ENCODE data around the gene SIRPA.

SIRPA gene

GRCh38 chr20:1934721-1935573, 39.7 kb downstream of the SIRPA start:
- DNase-seq, result no peak

- DNase-seq, result no peak
Measured at GRCh38 chr20:1935696-1936366, 40.6 kb downstream of the SIRPA start.

GRCh38 chr20:1937316-1937976, 42.2 kb downstream of the SIRPA start:
- DNase-seq, result no peak

GRCh38 chr20:1938464-1939269, 43.5 kb downstream of the SIRPA start:
- no peak for DNase-seq

- DNase-seq, result no peak
Measured at GRCh38 chr20:1939270-1939595, 44.0 kb downstream of the SIRPA start.

GRCh38 chr20:1940581-1940980, 45.4 kb downstream of the SIRPA start:
- no peak for DNase-seq

- DNase-seq, result no peak
Measured at GRCh38 chr20:1941226-1941625, 46.0 kb downstream of the SIRPA start.

GRCh38 chr20:1942061-1942460, 46.9 kb downstream of the SIRPA start:
- DNase-seq, result no peak

GRCh38 chr20:1942486-1943274, 47.5 kb downstream of the SIRPA start:
- no peak for DNase-seq

GRCh38 chr20:1943275-1944002, 48.2 kb downstream of the SIRPA start:
- no peak for DNase-seq

GRCh38 chr20:1944345-1945091, 49.3 kb downstream of the SIRPA start:
- no peak for DNase-seq

GRCh38 chr20:1945134-1945618, 50.0 kb downstream of the SIRPA start:
- DNase-seq, result no peak

GRCh38 chr20:1945660-1946059, 50.5 kb downstream of the SIRPA start:
- DNase-seq, result no peak

DNA sequence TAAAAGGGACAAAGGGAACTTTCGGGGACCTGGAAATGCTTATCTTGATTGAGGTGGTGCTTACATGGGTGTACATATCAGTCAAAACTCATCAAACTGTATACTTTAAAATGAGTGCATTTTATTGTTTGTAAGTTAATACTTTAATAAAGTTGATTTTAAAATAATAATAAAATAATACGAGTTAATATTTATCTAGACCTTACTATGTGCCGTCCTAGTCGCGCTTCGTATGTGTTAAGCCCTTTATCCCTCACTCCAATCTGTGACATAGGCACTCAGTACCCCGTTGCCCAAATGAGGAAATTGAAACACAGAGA, 51.2 kb downstream of the SIRPA start:
- no peak for DNase-seq

DNA sequence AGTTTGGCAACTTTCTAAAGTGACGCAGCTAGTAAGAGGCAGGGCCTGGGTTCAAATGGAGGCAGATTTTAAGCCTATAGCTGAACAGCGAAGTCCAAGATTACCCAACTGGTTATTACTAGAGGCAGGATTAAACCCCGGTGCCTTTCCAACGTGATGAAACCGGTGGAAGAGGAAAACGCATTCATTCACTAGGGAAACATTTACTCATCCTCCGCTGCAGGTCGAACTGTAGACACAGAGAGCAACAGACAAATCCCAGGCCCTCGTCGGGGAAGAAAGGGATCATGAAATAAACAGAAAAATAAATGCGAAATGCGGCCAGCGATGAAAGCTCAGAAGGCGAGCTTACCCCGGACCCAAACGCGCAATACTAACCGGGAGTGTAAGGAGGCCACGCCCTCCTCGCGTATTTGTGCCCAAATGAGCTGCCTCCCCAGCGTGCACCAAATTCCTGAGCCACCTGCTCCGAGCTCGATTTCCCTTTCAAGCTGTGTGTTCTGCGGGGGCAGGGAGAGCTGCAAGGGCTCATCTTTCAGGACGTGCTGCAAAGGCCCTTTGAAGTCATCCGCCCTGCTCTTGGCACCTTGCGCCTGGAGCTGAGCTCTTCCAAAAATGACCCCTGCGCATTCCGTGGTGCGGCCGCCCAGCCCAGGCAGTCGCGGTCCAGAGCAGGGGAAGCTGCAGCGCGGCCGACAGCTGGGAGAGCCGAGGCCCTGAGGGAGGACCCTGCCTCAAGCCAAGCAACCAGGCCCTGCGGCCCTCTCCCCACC, 51.7 kb downstream of the SIRPA start:
- no peak for DNase-seq

- DNase-seq, result no peak
Measured at GRCh38 chr20:1947535-1947846, 52.3 kb downstream of the SIRPA start.

GRCh38 chr20:1949347-1950100, 54.3 kb downstream of the SIRPA start:
- no peak for DNase-seq

GRCh38 chr20:1950836-1951235, 55.6 kb downstream of the SIRPA start:
- DNase-seq, result no peak

DNA sequence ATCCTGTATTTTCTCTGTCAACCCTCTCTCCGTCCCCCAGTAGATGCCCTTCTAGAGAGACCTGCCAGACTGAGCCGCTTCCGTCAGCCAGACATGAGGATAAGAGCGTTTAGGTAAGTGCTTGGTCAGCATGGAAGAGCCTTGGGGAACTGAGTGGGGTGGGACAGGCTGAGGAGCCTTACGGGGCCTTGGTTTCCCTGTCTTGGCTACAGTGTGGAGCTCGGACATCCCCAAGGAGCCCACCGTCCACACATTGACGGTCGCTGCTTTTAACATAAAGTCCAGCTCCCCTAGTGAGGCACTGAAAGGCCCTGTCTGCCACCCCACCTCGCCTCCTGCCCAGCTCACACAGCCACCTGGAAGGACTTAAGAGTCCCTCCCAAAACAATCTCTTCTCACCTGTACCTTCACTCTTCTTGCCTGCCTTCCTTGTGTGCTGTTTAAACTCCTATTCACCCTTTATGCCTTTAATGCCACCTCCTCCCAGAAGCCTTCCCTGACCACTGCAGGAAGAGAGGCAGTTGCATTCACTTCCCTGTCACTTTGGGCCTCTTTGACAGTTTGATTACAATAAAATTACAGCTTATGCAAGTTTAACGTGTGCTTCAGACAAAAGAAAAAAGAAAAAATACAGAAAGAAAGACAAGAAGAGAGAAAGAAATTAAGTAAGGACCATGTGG, 56.4 kb downstream of the SIRPA start:
- DNase-seq, result no peak

Data from activated CD4-positive, alpha-beta T cell treated with anti-CD3 and anti-CD28 coated beads for 1 hour (primary cell).